Stomach (tissue), 9 donors: Measurements from ENCODE around the gene CHST11. TPM values are rescaled to one million over a fixed set of nuclear protein-coding genes. Genes with fewer than 3 reads are reported as not detected.

Experiments
- DNase-seq, 2 donors: peaks; one replicate each; pipeline versions ENCODE4 v3.0.0 to v3.0.0-alpha.2; 2013 to 2019
- H3K27ac ChIP-seq, 5 donors: fragments of 200-600 bp in 4 of 5; sonication (generic) in 4 of 5; one replicate each; pipeline ENCODE4 v1.5.1; 2013 to 2019; ENCODE audit warnings: mild to moderate bottlenecking in 1 of 5, moderate library complexity in 1 of 5
- H3K27me3 ChIP-seq, 3 donors: fragments of 200-600 bp; sonication (generic); one replicate each; pipeline ENCODE4 v1.5.1; 2017 to 2019; ENCODE audit warnings: mixed run types in 1 of 3
- H3K36me3 ChIP-seq, 4 donors: fragments of 200-600 bp; sonication (generic); 1 replicate in 3 of 4; 2 replicates in 1 of 4; pipeline ENCODE4 v1.5.1; 2016 to 2019
- H3K4me1 ChIP-seq, 4 donors: fragments of 200-600 bp; sonication (generic); one replicate each; pipeline ENCODE4 v1.5.1; 2016 to 2019
- H3K4me3 ChIP-seq, 4 donors: fragments of 200-600 bp; sonication (generic) in 3 of 4; one replicate each; pipeline ENCODE4 v1.5.1; 2016 to 2019; ENCODE audit warnings: mild to moderate bottlenecking in 1 of 4
- H3K9me3 ChIP-seq, 4 donors: fragments of 200-600 bp; sonication (generic); one replicate each; pipeline ENCODE4 v1.5.1; 2016 to 2019
- EP300 ChIP-seq: sonication (generic); formaldehyde crosslinking; IDR thresholded peaks from one replicate; pipeline ENCODE4 v1.6.1; 2017; ENCODE audit warnings: antibody characterized with exemption
- POLR2A ChIP-seq, 4 donors: fragments of 450-650 bp; IDR thresholded peaks; one replicate each; pipeline ENCODE4 v1.6.1; 2016; ENCODE audit warnings: antibody characterized with exemption in 4 of 4, control low read depth in 2 of 4, mild to moderate bottlenecking in 1 of 4, moderate library complexity in 1 of 4
- POLR2AphosphoS5 ChIP-seq, 3 donors: sonication (generic); formaldehyde crosslinking; IDR thresholded peaks; one replicate each; pipeline ENCODE4 v1.6.1; 2016; ENCODE audit warnings: antibody characterized with exemption in 3 of 3
- WGBS, 5 donors: extraction: QIAGEN DNeasy Blood & Tissue Kit in 3 of 5; methylation state at CpG; one replicate each; pipeline versions ENCODE4 v1.1.5 to v1.1.7; 2013 to 2018; 5-methylcytosine and 5-hydroxymethylcytosine counted together
- intact Hi-C: fragments of 100-400 bp; cut with DNase I; formaldehyde crosslinking; loops from one replicate; pipeline ENCODE4 v1.15.1; 2023; ENCODE audit warnings: low total_unique reads
- polyA plus RNA-seq, 3 donors: library from polyadenylated mRNA; stranded (reverse); fragments of 200-250 nt; gene quantifications; one replicate each; pipeline ENCODE4 v1.2.3, GENCODE V29; 2013
- total RNA-seq, 5 donors: library from RNA; depleted of rRNA; stranded (reverse); fragments of >200 nt; gene quantifications; one replicate each; pipeline versions ENCODE4 v1.1.0 to v1.2.3, GENCODE V29; 2014 to 2016
- TF ChIP-seq, protein P1 (sequence below), 7 experiments: fragments of 450-650 bp in 4 of 7; fragments of 200-600 bp in 3 of 7; sonication (generic) in 3 of 7; IDR thresholded peaks; one replicate each; pipeline ENCODE4 v1.5.1; 2016 to 2019; ENCODE audit warnings: antibody characterized with exemption in 7 of 7, control low read depth in 2 of 7, mild to moderate bottlenecking in 1 of 7
- donor health status: healthy with polysubstance abuse.
- donor health status: Bipolar disorder and iron deficiency.
- donor health status: healthy.

Gene CHST11
- total and polyA plus RNA-seq, 8 donors: 2.3 to 192 (median 18.6) TPM

DNA sequence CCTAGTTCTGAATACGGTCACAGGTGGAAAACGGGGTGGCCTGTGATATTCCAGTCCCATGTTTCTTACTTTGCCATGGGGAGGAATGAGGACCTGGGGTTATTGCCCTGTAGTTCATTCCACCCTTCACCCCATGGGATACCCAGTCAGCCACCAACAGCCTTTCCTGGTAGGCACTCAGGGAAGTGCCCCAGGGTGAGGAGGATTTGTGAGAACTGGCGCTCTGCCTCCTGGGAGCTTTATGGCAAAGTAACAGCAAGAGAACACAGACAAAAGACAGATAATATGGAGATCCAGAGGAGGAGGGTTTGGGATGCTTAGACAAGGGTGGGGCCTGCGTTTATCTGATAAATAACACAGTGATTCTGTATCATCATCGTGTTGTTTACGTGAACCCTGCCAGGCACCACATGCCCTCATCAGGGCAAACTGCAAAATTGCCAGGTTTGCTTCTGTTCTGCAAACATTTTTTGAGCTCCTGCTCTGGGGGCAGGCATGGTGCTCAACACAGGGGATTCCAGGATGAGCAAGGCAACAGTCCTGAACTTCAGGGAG is 277.9 kb downstream of the CHST11 start:
- no peak overlapping the region for H3K4me3 ChIP-seq
- no peaks in the 10 kb centered on the region for H3K27me3 ChIP-seq
- H3K4me1 ChIP-seq: peaks cover 0 to 60% (median 37%) of the 10 kb centered on the region in 4 donors
- no peak for DNase-seq
- intact Hi-C loops: no loop called here
- no peaks in the 10 kb centered on the region for H3K9me3 ChIP-seq
- H3K27ac ChIP-seq: no peak overlapping the region
- TF ChIP-seq POLR2AphosphoS5 (IDR thresholded peaks at IDR 0.05) (no peak), POLR2A (IDR thresholded peaks at IDR 0.05) (no peak), EP300 (no peak)
- TF ChIP-seq, protein P1, sequence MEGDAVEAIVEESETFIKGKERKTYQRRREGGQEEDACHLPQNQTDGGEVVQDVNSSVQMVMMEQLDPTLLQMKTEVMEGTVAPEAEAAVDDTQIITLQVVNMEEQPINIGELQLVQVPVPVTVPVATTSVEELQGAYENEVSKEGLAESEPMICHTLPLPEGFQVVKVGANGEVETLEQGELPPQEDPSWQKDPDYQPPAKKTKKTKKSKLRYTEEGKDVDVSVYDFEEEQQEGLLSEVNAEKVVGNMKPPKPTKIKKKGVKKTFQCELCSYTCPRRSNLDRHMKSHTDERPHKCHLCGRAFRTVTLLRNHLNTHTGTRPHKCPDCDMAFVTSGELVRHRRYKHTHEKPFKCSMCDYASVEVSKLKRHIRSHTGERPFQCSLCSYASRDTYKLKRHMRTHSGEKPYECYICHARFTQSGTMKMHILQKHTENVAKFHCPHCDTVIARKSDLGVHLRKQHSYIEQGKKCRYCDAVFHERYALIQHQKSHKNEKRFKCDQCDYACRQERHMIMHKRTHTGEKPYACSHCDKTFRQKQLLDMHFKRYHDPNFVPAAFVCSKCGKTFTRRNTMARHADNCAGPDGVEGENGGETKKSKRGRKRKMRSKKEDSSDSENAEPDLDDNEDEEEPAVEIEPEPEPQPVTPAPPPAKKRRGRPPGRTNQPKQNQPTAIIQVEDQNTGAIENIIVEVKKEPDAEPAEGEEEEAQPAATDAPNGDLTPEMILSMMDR (IDR thresholded peaks at IDR 0.05): no peak
- WGBS, 5 donors: 55 to 75% (median 72%) methylated on average over 6 of the region's 6 CpGs
- H3K36me3 ChIP-seq: no peaks in the 10 kb centered on the region

DNA sequence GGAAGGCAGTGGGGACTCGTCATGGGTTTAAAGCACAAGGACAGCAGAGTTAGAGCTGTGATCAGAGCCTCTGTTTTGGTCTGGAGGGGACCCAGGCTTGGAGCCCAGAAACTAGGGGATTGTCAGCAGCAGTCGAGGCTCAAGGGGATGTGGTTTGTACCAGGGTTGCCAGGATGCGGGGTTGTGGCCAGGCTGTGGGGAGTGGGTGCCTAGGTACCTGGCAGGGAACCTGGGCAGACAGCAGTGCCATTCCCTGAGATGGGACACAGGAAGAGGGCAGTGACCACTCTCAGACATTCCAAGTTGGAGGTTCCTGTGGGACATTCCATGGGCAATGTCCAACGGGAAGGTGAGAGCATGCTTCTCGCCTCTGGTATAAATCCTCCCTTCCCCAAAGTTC is 279.1 kb downstream of the CHST11 start:
- H3K4me3 ChIP-seq: no peak overlapping the region
- no peaks in the 10 kb centered on the region for H3K36me3 ChIP-seq
- WGBS, 5 donors: 71 to 97% (median 84%) methylated on average over 4 to 5 of the region's 5 CpGs
- DNase-seq: no peak
- no peak overlapping the region for H3K27ac ChIP-seq
- no peaks in the 10 kb centered on the region for H3K9me3 ChIP-seq
- no peaks in the 10 kb centered on the region for H3K27me3 ChIP-seq
- TF ChIP-seq EP300 (no peak), POLR2A (IDR thresholded peaks at IDR 0.05) (no peak), POLR2AphosphoS5 (IDR thresholded peaks at IDR 0.05) (no peak)
- TF ChIP-seq, protein P1 (IDR thresholded peaks at IDR 0.05): no peak
- intact Hi-C loops: no loop called here
- H3K4me1 ChIP-seq: peaks cover 0 to 64% (median 40%) of the 10 kb centered on the region in 4 donors

DNA sequence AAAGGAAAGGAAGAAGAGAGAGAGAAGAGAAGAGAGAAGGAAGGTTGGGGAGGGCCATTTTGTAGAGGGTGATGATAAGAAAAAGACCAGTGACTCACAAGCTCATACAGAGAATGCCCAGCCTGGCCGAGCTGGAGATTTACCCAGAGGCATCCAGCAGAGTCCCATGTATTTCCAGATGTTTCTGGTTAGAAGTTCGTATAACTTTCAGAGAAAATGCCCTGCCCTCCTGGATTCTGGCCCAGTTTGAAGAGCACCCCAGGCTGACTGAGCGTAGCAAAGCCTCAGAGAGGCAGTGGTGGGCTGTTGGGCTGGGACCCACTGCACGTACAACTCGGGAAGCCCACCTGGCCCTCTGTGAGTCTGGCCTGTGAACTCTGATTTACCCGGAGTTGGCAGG is 279.6 kb downstream of the CHST11 start:
- Histone ChIP-seq H3K4me3 (no peak overlapping the region), H3K27ac (no peak overlapping the region), H3K36me3 (no peaks in the 10 kb centered on the region), H3K9me3 (no peaks in the 10 kb centered on the region), H3K27me3 (no peaks in the 10 kb centered on the region), H3K4me1 (peaks cover 0 to 68% (median 40%) of the 10 kb centered on the region in 4 donors)
- 67 to 79% (median 74%) methylated on average over 6 of the region's 6 CpGs for WGBS, 5 donors
- intact Hi-C loops: no loop called here
- TF ChIP-seq POLR2AphosphoS5 (IDR thresholded peaks at IDR 0.05): no peak
- TF ChIP-seq, protein P1 (IDR thresholded peaks at IDR 0.05): no peak
- no peak for TF ChIP-seq POLR2A (IDR thresholded peaks at IDR 0.05)
- TF ChIP-seq EP300: no peak
- peak in 1 of 2 donors; percentile 56 for DNase-seq

DNA sequence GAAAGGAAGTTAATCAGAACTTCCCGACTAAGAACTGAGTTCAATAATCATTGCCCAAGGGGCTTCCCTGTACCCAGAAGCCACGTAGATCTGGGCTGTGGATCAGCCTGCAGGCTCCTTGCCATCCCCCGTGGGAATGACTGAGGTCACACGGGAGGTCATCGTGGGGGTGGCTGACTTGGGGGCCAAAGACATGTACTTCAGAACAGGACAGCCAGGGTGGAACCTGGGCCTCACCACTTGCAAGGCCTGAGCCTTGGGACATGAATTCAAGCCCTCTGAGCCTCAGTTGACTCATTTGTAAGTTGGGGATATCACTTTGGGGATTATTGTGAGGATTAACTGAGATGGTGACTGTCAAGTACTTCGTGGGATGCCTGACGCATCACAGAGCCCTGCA is 280.4 kb downstream of the CHST11 start:
- Histone ChIP-seq H3K4me3 (no peak overlapping the region), H3K27ac (no peak overlapping the region), H3K4me1 (peaks cover 0 to 71% (median 40%) of the 10 kb centered on the region in 4 donors), H3K27me3 (no peaks in the 10 kb centered on the region), H3K36me3 (no peaks in the 10 kb centered on the region), H3K9me3 (no peaks in the 10 kb centered on the region)
- TF ChIP-seq POLR2A (IDR thresholded peaks at IDR 0.05): no peak
- no peak for TF ChIP-seq POLR2AphosphoS5 (IDR thresholded peaks at IDR 0.05)
- TF ChIP-seq, protein P1 (IDR thresholded peaks at IDR 0.05): no peak
- no peak for DNase-seq
- intact Hi-C loops: no loop called here
- WGBS, 5 donors: 84 to 91% (median 88%) methylated on average over 7 of the region's 7 CpGs
